NT2/D1 (cell line): ENCODE data around the gene RAB27B.
"Not testable (repeated sequence)": the region's sequence is repeated elsewhere in the genome, so short reads cannot be mapped to it uniquely, and the experiment has no call there.

ENCODE experiments used
- DNase-seq: peaks from one replicate; pipeline ENCODE4 v3.0.0-alpha.2; 2011; ENCODE audit warnings: low read depth, low spot score
- H3K27me3 ChIP-seq: 2 replicates; pipeline ENCODE4 v1.6.0; 2011; ENCODE audit warnings: mild to moderate bottlenecking; ENCODE audit not compliant: insufficient read length, insufficient read depth
- H3K36me3 ChIP-seq: 2 replicates; pipeline ENCODE4 v1.6.1; 2011; ENCODE audit warnings: mild to moderate bottlenecking, low read length, mixed read lengths; ENCODE audit not compliant: insufficient read depth, insufficient read length
- H3K4me1 ChIP-seq: 2 replicates; pipeline ENCODE4 v1.5.1; 2011; ENCODE audit not compliant: insufficient read depth, insufficient read length
- H3K4me3 ChIP-seq: 2 replicates; pipeline ENCODE4 v1.5.1; 2011; ENCODE audit warnings: low read depth; ENCODE audit not compliant: insufficient read length
- H3K9ac ChIP-seq: 2 replicates; pipeline ENCODE4 v1.6.0; 2011; ENCODE audit warnings: low read depth; ENCODE audit not compliant: insufficient read length
- H3K9me3 ChIP-seq: 2 replicates; pipeline ENCODE4 v1.5.1; 2011; ENCODE audit warnings: mild to moderate bottlenecking, low read length; ENCODE audit not compliant: insufficient read depth
- SUZ12 ChIP-seq: IDR thresholded peaks from 2 replicates; pipeline ENCODE4 v1.6.1; 2011; ENCODE audit not compliant: insufficient read length, insufficient read depth; ENCODE audit errors: extremely low read depth
- YY1 ChIP-seq: IDR thresholded peaks from 2 replicates; pipeline ENCODE4 v1.6.1; 2011; ENCODE audit not compliant: insufficient read length, insufficient read depth
- ZNF274 ChIP-seq: IDR thresholded peaks from 2 replicates; pipeline ENCODE4 v1.6.1; 2011; ENCODE audit warnings: mild to moderate bottlenecking, low read depth, low read length

The RAB27B gene

GRCh38 chr18:54802686-54803395, 25.4 kb upstream of the RAB27B start:
- no peaks in the 10 kb centered on the region for H3K27me3 ChIP-seq
- no peak for DNase-seq
- no peak for TF ChIP-seq YY1
- no peak for TF ChIP-seq ZNF274

GRCh38 chr18:54805571-54806334, 22.5 kb upstream of the RAB27B start:
- TF ChIP-seq ZNF274 (no peak), YY1 (no peak), SUZ12 (no peak)
- H3K9me3 ChIP-seq, result no peaks in the 10 kb centered on the region
- H3K9ac ChIP-seq, result no peak overlapping the region
- H3K4me3 ChIP-seq, result no peak overlapping the region
- no peaks in the 10 kb centered on the region for H3K36me3 ChIP-seq
- DNase-seq, result no peak
- no peaks in the 10 kb centered on the region for H3K4me1 ChIP-seq
- no peaks in the 10 kb centered on the region for H3K27me3 ChIP-seq

More at GRCh38 chr18:54802686-54803395, 25.4 kb upstream of the RAB27B start:
- H3K4me3 ChIP-seq, result no peak overlapping the region
- H3K36me3 ChIP-seq, result no peaks in the 10 kb centered on the region
- no peaks in the 10 kb centered on the region for H3K4me1 ChIP-seq
- H3K9me3 ChIP-seq, result no peaks in the 10 kb centered on the region
- no peak overlapping the region for H3K9ac ChIP-seq

DNA sequence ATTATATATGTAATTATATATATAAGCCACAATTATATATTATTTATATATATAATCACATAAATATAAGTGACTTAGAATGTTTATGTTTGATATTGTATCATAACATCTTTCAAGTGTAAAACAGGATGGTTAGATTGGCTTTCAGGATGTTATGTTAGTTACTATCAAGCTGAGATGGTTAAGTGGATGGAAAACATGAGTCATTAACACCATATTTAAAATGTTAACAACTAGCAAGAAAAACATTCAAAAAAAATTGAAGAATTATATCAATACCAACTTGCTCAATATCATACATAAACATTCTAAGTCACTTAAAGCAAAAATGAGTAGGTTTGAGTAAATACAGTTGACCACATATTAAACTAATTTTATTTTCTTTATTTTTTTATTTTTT, 21.8 kb upstream of the RAB27B start:
- H3K36me3 ChIP-seq, result no peaks in the 10 kb centered on the region
- H3K4me1 ChIP-seq, result no peaks in the 10 kb centered on the region
- H3K27me3 ChIP-seq, result no peaks in the 10 kb centered on the region
- no peak for TF ChIP-seq ZNF274
- TF ChIP-seq YY1, result no peak
- no peak for TF ChIP-seq SUZ12
- no peak for DNase-seq
- H3K9ac ChIP-seq, result no peak overlapping the region
- H3K9me3 ChIP-seq, result no peaks in the 10 kb centered on the region
- no peak overlapping the region for H3K4me3 ChIP-seq

GRCh38 chr18:54807303-54807702, 21.0 kb upstream of the RAB27B start:
- Histone ChIP-seq H3K36me3 (no peaks in the 10 kb centered on the region), H3K4me3 (no peak overlapping the region), H3K27me3 (no peaks in the 10 kb centered on the region), H3K4me1 (no peaks in the 10 kb centered on the region), H3K9ac (no peak overlapping the region), H3K9me3 (no peaks in the 10 kb centered on the region)
- no peak for DNase-seq
- no peak for TF ChIP-seq ZNF274
- no peak for TF ChIP-seq SUZ12
- no peak for TF ChIP-seq YY1

DNA sequence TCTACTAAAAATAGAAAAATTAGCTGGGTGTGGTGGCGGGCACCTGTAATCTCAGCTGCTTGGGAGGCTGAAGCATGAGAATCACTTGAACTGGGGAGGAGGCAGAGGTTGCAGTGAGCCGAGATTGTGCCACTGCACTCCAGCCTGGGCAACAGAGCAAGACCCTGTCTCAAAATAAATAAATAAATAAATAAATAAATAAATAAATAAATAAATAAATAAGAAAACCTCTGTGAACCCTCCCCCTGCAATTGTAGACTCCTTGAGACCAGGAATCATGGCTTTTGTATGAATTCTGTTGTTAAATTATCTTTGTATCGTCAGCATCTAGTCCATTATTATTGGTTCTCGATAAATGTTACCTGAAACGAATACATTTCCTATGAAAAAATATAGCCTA, 17.6 kb upstream of the RAB27B start:
- not testable (repeated sequence) for H3K27me3 ChIP-seq, H3K9ac ChIP-seq, H3K4me1 ChIP-seq, H3K36me3 ChIP-seq, DNase-seq, H3K4me3 ChIP-seq, H3K9me3 ChIP-seq

GRCh38 chr18:54812885-54813284, 15.4 kb upstream of the RAB27B start:
- DNase-seq, result no peak
- no peaks in the 10 kb centered on the region for H3K27me3 ChIP-seq

GRCh38 chr18:54813305-54813704, 15.0 kb upstream of the RAB27B start:
- H3K4me3 ChIP-seq, result no peak overlapping the region
- H3K36me3 ChIP-seq, result no peaks in the 10 kb centered on the region
- no peaks in the 10 kb centered on the region for H3K27me3 ChIP-seq
- no peaks in the 10 kb centered on the region for H3K4me1 ChIP-seq
- no peak overlapping the region for H3K9ac ChIP-seq
- no peak for TF ChIP-seq ZNF274
- TF ChIP-seq YY1, result no peak
- TF ChIP-seq SUZ12, result no peak
- no peaks in the 10 kb centered on the region for H3K9me3 ChIP-seq
- no peak for DNase-seq

More at GRCh38 chr18:54812885-54813284, 15.4 kb upstream of the RAB27B start:
- H3K4me1 ChIP-seq, result no peaks in the 10 kb centered on the region
- no peak overlapping the region for H3K4me3 ChIP-seq
- H3K9me3 ChIP-seq, result no peaks in the 10 kb centered on the region
- H3K9ac ChIP-seq, result no peak overlapping the region
- TF ChIP-seq YY1 (no peak), ZNF274 (no peak), SUZ12 (no peak)
- no peaks in the 10 kb centered on the region for H3K36me3 ChIP-seq
